ENCODE measurements around the gene FNTB. TPM values are rescaled to one million over a fixed set of nuclear protein-coding genes. Genes with fewer than 3 reads are reported as not detected.

FNTB gene
- total RNA-seq, 1 experiment from 2014 or later: 26.7 TPM

DNA sequence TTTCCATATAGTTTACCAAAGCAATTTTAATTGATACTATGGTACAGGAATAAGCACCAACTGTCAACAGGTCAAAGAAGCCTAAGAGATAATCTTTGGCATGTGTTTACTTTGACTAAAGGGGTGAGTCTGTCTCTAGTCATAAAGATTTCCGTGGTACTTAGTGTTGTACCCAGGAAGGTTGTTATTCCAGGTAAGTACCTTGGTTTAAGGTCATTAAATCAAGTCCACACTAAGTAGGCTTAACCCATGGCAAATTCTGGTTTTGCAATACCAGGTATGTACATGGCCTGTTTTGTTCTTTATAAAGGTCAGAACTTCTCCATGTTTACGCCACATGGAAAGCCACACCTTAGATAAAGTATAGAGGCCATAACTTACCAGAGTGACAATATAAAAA lies 105.7 kb downstream of the FNTB start:
- H3K4me1 ChIP-seq (ENCODE audit: control insufficient read depth in 1 of 2, insufficient read depth in 2 of 2, low read length in 2 of 2): no peaks in the 10 kb centered on the region
- no peak overlapping the region for H3K4me3 ChIP-seq (replicated peaks in 1 of 2; ENCODE audit: low read depth in 1 of 2, low read length in 2 of 2)
- H3K9ac ChIP-seq (ENCODE audit: low read length): no peak overlapping the region
- no peak for TF ChIP-seq ELF1 (IDR thresholded peaks at IDR 0.05; ENCODE audit: borderline replicate concordance, low read depth)
- no peak for TF ChIP-seq EZH2 (IDR thresholded peaks at IDR 0.05)
- no peak for TF ChIP-seq REST (IDR thresholded peaks at IDR 0.05; ENCODE audit: low read depth)
- TF ChIP-seq TCF7L2 (IDR thresholded peaks at IDR 0.05; ENCODE audit: borderline replicate concordance, extremely low read depth, insufficient read depth, insufficient read length): no peak
- no peak for TF ChIP-seq POLR2AphosphoS5 (IDR thresholded peaks at IDR 0.05; ENCODE audit: low read depth, low read length)
- TF ChIP-seq ZFX (IDR thresholded peaks at IDR 0.05): no peak
- TF ChIP-seq EZH2phosphoT487 (IDR thresholded peaks at IDR 0.05; ENCODE audit: borderline replicate concordance): no peak
- TF ChIP-seq JUND (IDR thresholded peaks at IDR 0.05): no peak
- no peak for TF ChIP-seq CEBPB (IDR thresholded peaks at IDR 0.05; ENCODE audit: low read depth)
- TF ChIP-seq, protein P1, sequence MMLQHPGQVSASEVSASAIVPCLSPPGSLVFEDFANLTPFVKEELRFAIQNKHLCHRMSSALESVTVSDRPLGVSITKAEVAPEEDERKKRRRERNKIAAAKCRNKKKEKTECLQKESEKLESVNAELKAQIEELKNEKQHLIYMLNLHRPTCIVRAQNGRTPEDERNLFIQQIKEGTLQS (IDR thresholded peaks at IDR 0.05): no peak
- TF ChIP-seq POLR2A (IDR thresholded peaks at IDR 0.05; ENCODE audit: borderline replicate concordance, extremely low read depth, insufficient read depth, insufficient read length): no peak
- no peak for TF ChIP-seq SP1 (IDR thresholded peaks at IDR 0.05; ENCODE audit: low read depth)
- no peak for TF ChIP-seq RAD21 (IDR thresholded peaks at IDR 0.05; ENCODE audit: low read depth)
- TF ChIP-seq CBX3 (IDR thresholded peaks at IDR 0.05; ENCODE audit: low read depth): no peak
- no peak for TF ChIP-seq EGR1 (IDR thresholded peaks at IDR 0.05; ENCODE audit: low read depth)
- TF ChIP-seq YY1 (IDR thresholded peaks at IDR 0.05; ENCODE audit: extremely low read depth, insufficient replicate concordance, low read depth, low read length): no peak
- TF ChIP-seq ZNF274 (IDR thresholded peaks at IDR 0.05; ENCODE audit: low read depth, low read length): no peak
- TF ChIP-seq CTCF (IDR thresholded peaks at IDR 0.05 in 2 of 3, conservative IDR thresholded peaks at IDR 0.05 in 1 of 3; ENCODE audit: borderline replicate concordance in 1 of 3, insufficient read depth in 1 of 3, low read depth in 2 of 3, low read length in 2 of 3): no peak
- TF ChIP-seq SIN3A (IDR thresholded peaks at IDR 0.05; ENCODE audit: low read depth): no peak
- TF ChIP-seq FOSL1 (IDR thresholded peaks at IDR 0.05; ENCODE audit: low read depth): no peak
- peaks cover 27% of the 10 kb centered on the region for H3K79me2 ChIP-seq (ENCODE audit: insufficient read depth, low read length)
- BruUV-seq (replicated peaks): no TSS peak
- ChIA-PET CTCF (no interaction called here), POLR2A (interaction anchor here (1.1 kb wide), 1 partner anchor 117 kb away, joined by 4 read pairs; no protein-coding TSS in a partner anchor), RAD21 (ENCODE audit: low non-redundant PET in 1 of 2, low total read pairs in 2 of 2, uncharacterized antibody in 2 of 2, unreplicated experiment in 2 of 2) (no interaction called here)
- DNase-seq (ENCODE audit: low read depth, low spot score) (no peak), ATAC-seq (no peak)
- H3K27ac ChIP-seq (ENCODE audit: low read depth, low read length): no peak overlapping the region
- H3K27me3 ChIP-seq (ENCODE audit: insufficient read depth, low read length): no peaks in the 10 kb centered on the region
- H3K9me2 ChIP-seq (ENCODE audit: insufficient read depth): no peaks in the 10 kb centered on the region
- H3K4me2 ChIP-seq (ENCODE audit: low read length): no peak overlapping the region
- peaks cover 40 to 46% of the 10 kb centered on the region in 2 experiments for H3K36me3 ChIP-seq (ENCODE audit: control insufficient read depth in 1 of 2, insufficient read depth in 2 of 2, low read length in 2 of 2)
- no peaks in the 10 kb centered on the region for H3K9me3 ChIP-seq (ENCODE audit: control insufficient read depth in 1 of 2, insufficient read depth in 1 of 2, low read depth in 1 of 2, low read length in 2 of 2)
- H2AFZ ChIP-seq (ENCODE audit: low read depth, low read length, poor library complexity, severe bottlenecking): no peak overlapping the region
- no peaks in the 10 kb centered on the region for H4K20me1 ChIP-seq (ENCODE audit: insufficient read depth)
- intact Hi-C loops (cut with micrococcal nuclease): no loop called here
